Muscle of back (tissue), 11 donors: ENCODE measurements around the gene PERM1. TPM values are rescaled to one million over a fixed set of nuclear protein-coding genes. Genes with fewer than 3 reads are reported as not detected.

ENCODE experiments used
- DNase-seq, 3 donors: peaks; one replicate each; pipeline versions ENCODE4 v3.0.0 to v3.0.0-alpha.2; 2013
- polyA plus RNA-seq, 10 donors: library from polyadenylated mRNA; unstranded; fragments of 120-200 nt; gene quantifications; one replicate each; pipeline ENCODE4 v1.2.1, GENCODE V29; 2013; ENCODE audit not compliant: insufficient read length in 10 of 10

The PERM1 gene
- polyA plus RNA-seq, 10 donors, result 0.97 to 2.9 (median 1.6) TPM

- peak in 1 of 3 donors; percentile 3 for DNase-seq
Observed at GRCh38 chr1:934991-935750, 46.7 kb downstream of the PERM1 start.

- peak in 1 of 3 donors; percentile 8 for DNase-seq
Observed at GRCh38 chr1:933603-933940, 48.3 kb downstream of the PERM1 start.

DNA sequence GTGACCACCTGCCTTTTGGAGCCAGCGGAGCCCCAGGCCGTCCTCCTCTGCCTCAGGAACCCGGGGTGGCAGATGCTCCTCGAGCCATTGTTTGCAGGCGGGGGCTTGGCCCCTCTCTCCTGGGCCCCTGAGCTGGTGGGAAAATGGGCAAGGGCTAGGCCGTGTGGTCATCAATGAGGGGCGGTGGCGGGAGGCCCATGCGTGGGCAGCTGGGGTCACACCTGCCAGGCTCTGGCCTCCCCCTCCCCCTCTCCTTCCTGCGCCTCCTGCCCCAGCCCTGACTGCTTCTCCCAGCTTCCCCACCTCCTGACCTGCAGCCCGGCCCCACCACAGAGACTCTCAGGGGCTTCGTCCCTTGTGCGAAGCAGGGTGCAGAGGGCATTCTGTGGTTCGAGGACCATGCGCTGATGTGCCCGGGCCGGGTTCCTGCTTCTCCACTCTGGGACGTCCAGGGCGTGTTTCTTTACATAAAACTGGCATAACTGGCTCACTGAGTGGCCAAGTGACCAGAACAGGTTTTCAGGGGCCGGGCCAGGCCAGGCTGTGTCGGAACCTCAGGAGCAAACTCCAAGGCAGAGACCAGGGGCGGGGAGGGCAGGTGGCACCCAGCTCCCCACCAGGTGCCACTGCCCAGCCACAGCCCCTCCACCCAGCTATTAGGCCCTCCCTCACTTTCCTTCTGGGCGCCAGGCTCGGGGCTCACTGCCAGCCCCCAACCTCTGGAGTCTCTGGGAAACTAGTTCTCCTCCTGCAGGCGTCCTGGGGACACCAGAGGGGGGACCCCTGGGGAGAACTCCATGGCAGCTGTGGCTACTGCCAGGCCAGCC lies 48.9 kb downstream of the PERM1 start:
- peak in 1 of 3 donors; percentile 5 for DNase-seq

GRCh38 chr1:932173-932510 lies 49.8 kb downstream of the PERM1 start:
- DNase-seq, result peak in 1 of 3 donors; percentile 11

- no peak for DNase-seq
Observed at GRCh38 chr1:931380-932172, 50.3 kb downstream of the PERM1 start.

- no peak for DNase-seq
Observed at GRCh38 chr1:930633-931138, 51.2 kb downstream of the PERM1 start.

DNA sequence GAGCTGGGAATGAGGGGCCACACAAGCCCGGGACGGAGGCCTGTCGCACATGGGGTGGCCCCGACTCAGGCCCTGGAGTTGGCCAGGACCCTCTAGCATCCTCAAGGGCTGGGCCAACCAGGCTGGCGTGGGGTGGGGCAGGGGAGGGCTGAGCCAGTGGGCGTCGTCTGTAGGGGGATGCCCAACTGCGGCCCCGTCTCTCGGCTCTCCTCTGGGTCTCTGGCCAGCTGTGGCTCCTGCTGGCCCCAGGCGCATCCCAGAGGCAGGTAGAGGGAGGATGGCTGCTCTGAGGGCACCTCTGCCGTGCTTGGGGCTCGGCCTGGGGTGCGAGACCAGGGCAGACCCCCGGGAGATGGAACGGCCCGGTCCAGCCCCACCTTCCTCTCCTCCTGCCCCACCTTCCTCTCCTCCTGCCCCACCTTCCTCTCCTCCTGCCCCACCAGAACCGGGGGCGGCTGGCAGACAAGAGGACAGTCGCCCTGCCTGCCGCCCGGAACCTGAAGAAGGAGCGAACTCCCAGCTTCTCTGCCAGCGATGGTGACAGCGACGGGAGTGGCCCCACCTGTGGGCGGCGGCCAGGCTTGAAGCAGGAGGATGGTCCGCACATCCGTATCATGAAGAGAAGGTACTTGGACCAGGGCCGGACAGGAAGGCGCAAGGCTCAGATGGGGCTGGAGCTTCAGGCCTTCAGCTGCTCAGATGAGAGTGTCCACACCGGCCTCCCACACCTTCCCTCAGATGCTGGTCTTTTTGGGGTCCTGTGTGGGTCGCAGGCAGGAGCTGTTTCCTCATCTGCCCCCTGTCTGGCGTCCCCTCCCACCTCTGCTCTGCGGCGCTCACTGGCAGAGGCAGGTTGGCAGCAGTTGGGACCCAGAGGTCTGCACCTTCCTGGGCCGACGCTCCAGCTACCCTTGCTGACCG lies 51.9 kb downstream of the PERM1 start:
- DNase-seq, result no peak

DNA sequence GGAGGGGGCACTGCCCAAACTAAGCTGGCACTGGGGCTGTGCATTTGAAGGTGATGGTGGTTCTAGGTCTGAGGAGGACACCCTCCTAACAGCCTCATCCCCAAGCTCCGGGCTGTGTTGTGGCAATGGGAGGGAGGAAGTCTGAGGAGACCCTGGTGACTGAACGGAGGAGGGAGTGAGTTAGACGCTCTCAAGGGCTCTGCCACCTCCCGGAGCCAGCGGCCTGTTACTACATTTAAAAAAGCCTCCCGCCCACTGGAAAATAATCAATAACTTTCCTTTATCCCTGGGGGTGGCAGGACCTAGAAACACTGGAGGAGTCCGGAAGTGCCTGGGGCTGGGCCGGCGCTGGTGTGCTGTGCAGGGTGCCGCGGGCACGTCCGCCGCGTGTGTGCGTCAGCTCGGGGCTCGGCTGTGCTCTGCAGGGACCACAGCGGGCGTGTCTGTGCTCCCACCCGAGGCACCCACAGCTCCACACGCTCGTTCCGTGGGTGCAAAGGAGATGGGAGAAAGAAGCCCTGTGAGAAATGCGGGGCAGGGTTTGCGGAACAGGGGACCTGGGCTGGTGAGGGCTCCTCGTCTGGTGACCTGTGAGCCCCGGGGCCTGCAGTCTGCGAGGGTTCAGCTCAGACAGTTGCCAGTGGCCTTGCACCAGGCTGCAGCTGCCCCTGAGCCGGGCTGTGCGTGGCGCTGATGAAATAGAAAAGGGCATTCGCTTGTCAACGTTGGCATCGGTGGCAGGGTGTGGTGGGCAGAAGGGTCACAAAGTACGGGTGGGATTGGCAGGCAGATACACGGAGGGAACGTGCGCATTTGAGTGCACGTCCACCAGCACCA lies 52.9 kb downstream of the PERM1 start:
- DNase-seq, result no peak

DNA sequence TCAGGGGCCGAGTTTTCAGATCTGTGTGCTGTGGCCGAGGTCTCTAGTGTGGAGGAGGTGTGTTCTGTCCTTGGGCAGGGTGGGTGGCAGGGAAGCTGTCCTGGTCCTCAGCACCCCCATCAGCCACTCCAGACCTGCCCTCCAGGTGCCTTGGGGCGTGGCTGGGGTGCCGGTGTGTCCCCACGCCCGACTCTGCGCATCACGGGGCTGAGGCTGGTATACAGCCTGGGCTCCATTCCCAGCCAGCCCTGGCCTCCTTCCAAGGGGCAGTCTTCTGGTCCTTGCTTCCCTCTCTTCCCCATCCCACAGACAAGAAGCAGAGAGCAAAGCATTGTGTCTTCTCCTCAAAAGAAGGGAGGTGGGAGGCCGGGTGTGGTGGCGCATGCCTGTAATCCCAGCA lies 54.1 kb downstream of the PERM1 start:
- no peak for DNase-seq

DNA sequence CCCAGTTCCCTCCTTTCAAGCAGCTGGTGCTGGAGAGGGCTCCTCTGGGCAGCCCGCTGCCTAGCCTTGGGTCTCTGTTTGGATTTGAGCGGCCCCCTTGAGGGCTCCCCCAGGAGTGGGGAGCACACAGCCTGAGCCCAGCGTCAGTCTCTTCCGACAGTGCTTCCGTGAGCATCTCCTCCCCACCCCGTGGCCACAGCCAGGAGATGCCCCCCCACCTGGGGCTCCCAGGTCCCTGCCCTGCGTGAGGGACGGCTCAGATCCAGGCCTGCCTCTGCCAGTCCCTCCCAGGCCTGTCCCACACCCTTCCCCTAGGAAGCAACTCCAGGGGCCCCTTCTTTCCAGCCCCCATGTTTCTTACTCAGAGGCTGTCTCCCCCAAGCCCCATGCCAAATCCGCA lies 54.7 kb downstream of the PERM1 start:
- no peak for DNase-seq

DNA sequence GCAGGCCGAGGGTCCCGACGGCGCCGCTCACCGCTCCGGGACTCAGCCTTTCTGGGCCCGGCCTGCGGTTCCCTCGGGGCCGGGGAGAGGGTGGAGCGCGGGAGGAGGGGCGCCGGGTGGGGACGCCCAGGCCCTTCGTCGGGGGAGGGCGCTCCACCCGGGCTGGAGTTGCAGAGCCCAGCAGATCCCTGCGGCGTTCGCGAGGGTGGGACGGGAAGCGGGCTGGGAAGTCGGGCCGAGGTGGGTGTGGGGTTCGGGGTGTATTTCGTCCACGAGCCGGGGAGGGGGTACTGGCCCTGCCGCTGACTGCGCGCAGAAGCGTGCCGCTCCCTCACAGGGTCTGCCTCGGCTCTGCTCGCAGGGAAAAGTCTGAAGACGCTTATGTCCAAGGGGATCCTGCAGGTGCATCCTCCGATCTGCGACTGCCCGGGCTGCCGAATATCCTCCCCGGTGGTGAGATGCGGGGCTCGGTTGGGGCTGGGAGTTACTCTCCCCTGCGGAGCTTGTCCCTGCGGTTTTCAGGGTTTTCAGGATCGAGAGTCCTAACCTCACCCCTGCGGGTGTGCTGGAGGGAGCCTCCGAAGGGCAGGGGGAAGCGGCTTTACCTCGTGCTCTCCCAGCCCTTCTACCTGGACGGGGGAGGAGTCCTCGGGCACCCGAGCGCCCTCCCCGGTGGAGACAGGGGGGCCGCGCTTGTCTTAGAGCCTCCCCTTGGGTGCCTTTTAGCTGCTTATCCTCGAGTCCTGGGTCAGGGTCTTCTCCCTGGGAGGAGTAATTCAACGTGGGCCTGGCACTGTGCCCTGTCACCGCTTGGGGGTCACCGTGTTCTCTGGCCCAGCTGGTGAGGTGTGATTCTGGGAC lies 56.1 kb downstream of the PERM1 start:
- DNase-seq, result no peak

Other genes starting within 250 kb of the PERM1 start
- 10 to 100 TPM in 1 of 10 donors, 1 to 10 TPM in 9; 1.7 to 11.4 (median 4.4) TPM for gene SAMD11, start 58.2 kb downstream of the PERM1 start, polyA plus RNA-seq
- gene NOC2L, start 22.8 kb downstream of the PERM1 start, polyA plus RNA-seq, result 10 to 100 TPM; 36.4 to 46.4 (median 39.7) TPM
- 1 to 10 TPM; 3.0 to 7.2 (median 5.2) TPM for gene KLHL17, start 21.5 kb downstream of the PERM1 start, polyA plus RNA-seq
- 1 to 10 TPM in 2 of 10 donors, under 1 TPM in 3, not detected in 5; 0.10 to 1.3 (median 0.25) TPM for gene PLEKHN1, start 15.6 kb downstream of the PERM1 start, polyA plus RNA-seq
- 10 to 100 TPM in 9 of 10 donors, 1 to 10 TPM in 1; 7.4 to 18.4 (median 12.8) TPM for gene HES4, start 18.0 kb upstream of the PERM1 start, polyA plus RNA-seq
- gene ISG15, start 31.4 kb upstream of the PERM1 start, polyA plus RNA-seq, result 10 to 100 TPM in 1 of 10 donors, 1 to 10 TPM in 9; 5.5 to 11.3 (median 7.9) TPM
- gene AGRN, start 38.0 kb upstream of the PERM1 start, polyA plus RNA-seq, result 10 to 100 TPM; 28.4 to 83.9 (median 44.4) TPM
- gene RNF223, start 92.2 kb upstream of the PERM1 start, polyA plus RNA-seq, result under 1 TPM in 5 of 10 donors, not detected in 5; 0.08 to 0.16 (median 0.11) TPM
- 1 to 10 TPM; 3.8 to 7.1 (median 4.6) TPM for gene C1orf159, start 134.0 kb upstream of the PERM1 start, polyA plus RNA-seq
- under 1 TPM in 7 of 10 donors, not detected in 3; 0.13 to 0.50 (median 0.27) TPM for gene TTLL10, start 191.8 kb upstream of the PERM1 start, polyA plus RNA-seq
- gene TNFRSF18, start 224.5 kb upstream of the PERM1 start, polyA plus RNA-seq, result 1 to 10 TPM; 1.9 to 4.6 (median 2.9) TPM
- gene TNFRSF4, start 232.1 kb upstream of the PERM1 start, polyA plus RNA-seq, result 1 to 10 TPM; 1.0 to 3.7 (median 2.0) TPM
- gene SDF4, start 249.9 kb upstream of the PERM1 start, polyA plus RNA-seq, result 100 to 1,000 TPM in 2 of 10 donors, 10 to 100 TPM in 8; 73.5 to 121 (median 88.5) TPM